CD14-positive monocyte (primary cell): Measurements from ENCODE around the gene RYR2. TPM values are rescaled to one million over a fixed set of nuclear protein-coding genes. Genes with fewer than 3 reads are reported as not detected.
A peak's percentile ranks its signal among the peaks of the same experiment; 100 is the strongest.

Experiments used
- DNase-seq, 3 donors: peaks; one replicate each; pipeline ENCODE4 v3.0.0-alpha.2; 2011 to 2022
- H2AFZ ChIP-seq: 2 replicates; pipeline ENCODE4 v1.6.0; 2012; ENCODE audit warnings: mild to moderate bottlenecking, low read depth, low read length, inconsistent platforms; ENCODE audit not compliant: insufficient read depth, poor library complexity, severe bottlenecking
- H3K27ac ChIP-seq, 2 donors: 1 replicate in 1 of 2; 2 replicates in 1 of 2; pipeline ENCODE4 v1.5.1; 2012 to 2013; ENCODE audit warnings: low read length in 2 of 2, control low read depth in 1 of 2, inconsistent platforms in 1 of 2, low read depth in 1 of 2, mild to moderate bottlenecking in 1 of 2
- H3K27me3 ChIP-seq, 2 donors: one replicate each; pipeline versions ENCODE4 v1.6.0 to v1.6.1; 2011 to 2013; ENCODE audit warnings: low read length in 2 of 2; ENCODE audit not compliant: control insufficient read depth in 2 of 2, insufficient read depth in 2 of 2
- H3K36me3 ChIP-seq, 2 donors: replicated peaks in 1 of 2; 1 replicate in 1 of 2; 2 replicates in 1 of 2; pipeline versions ENCODE4 v1.5.1 to v1.6.1; 2012 to 2013; ENCODE audit warnings: low read length in 2 of 2, control low read depth in 1 of 2, inconsistent platforms in 1 of 2, mild to moderate bottlenecking in 1 of 2; ENCODE audit not compliant: insufficient read depth in 2 of 2, control insufficient read depth in 1 of 2
- H3K4me1 ChIP-seq, 2 donors: 1 replicate in 1 of 2; 2 replicates in 1 of 2; pipeline versions ENCODE4 v1.5.1 to v1.6.1; 2012 to 2013; ENCODE audit warnings: low read length in 2 of 2, control low read depth in 1 of 2, inconsistent platforms in 1 of 2, mild to moderate bottlenecking in 1 of 2, moderate library complexity in 1 of 2; ENCODE audit not compliant: insufficient read depth in 2 of 2, control insufficient read depth in 1 of 2
- H3K4me2 ChIP-seq: replicated peaks from 2 replicates; pipeline ENCODE3; 2012; ENCODE audit warnings: low read length, moderate library complexity, mild to moderate bottlenecking; ENCODE audit not compliant: poor library complexity, severe bottlenecking; ENCODE audit errors: extremely low read depth
- H3K4me3 ChIP-seq, 3 experiments: fragments of 200-600 bp in 1 of 3; sonication (generic) in 1 of 3; replicated peaks in 1 of 3; 1 replicate in 2 of 3; 2 replicates in 1 of 3; pipeline ENCODE4 v1.5.1; 2011 to 2013; ENCODE audit warnings: low read length in 3 of 3, mild to moderate bottlenecking in 3 of 3, control low read depth in 2 of 3, low read depth in 2 of 3, inconsistent platforms in 1 of 3, moderate library complexity in 1 of 3
- H3K79me2 ChIP-seq: 2 replicates; pipeline ENCODE4 v1.6.0; 2012; ENCODE audit warnings: mild to moderate bottlenecking, control low read depth, inconsistent platforms, low read length, moderate library complexity; ENCODE audit not compliant: insufficient read depth
- H3K9ac ChIP-seq: 2 replicates; pipeline ENCODE4 v1.6.0; 2017; ENCODE audit warnings: low read length, mild to moderate bottlenecking; ENCODE audit not compliant: insufficient read depth, poor library complexity, severe bottlenecking
- H3K9me3 ChIP-seq, 2 donors: replicated peaks in 1 of 2; 1 replicate in 1 of 2; 2 replicates in 1 of 2; pipeline versions ENCODE4 v1.5.1 to v1.6.1; 2012 to 2013; ENCODE audit warnings: low read length in 2 of 2, control low read depth in 1 of 2; ENCODE audit not compliant: control insufficient read depth in 1 of 2, insufficient read depth in 1 of 2
- H4K20me1 ChIP-seq: 2 replicates; pipeline ENCODE4 v1.6.0; 2012; ENCODE audit warnings: mild to moderate bottlenecking, low read length, control low read depth, moderate library complexity; ENCODE audit not compliant: insufficient read depth
- H3K27ac Mint-ChIP-seq, 7 donors: one replicate each; pipeline ENCODE4 v1.8.0; 2020; ENCODE audit warnings: mild to moderate bottlenecking in 7 of 7, mixed read lengths in 7 of 7, moderate library complexity in 6 of 7, inconsistent platforms in 2 of 7
- H3K27me3 Mint-ChIP-seq, 3 donors: one replicate each; pipeline ENCODE4 v1.8.0; 2021 to 2022; ENCODE audit warnings: low read depth in 3 of 3, mild to moderate bottlenecking in 3 of 3, mixed read lengths in 3 of 3, moderate library complexity in 3 of 3, inconsistent platforms in 1 of 3
- H3K36me3 Mint-ChIP-seq, 2 donors: one replicate each; pipeline ENCODE4 v1.8.0; 2020; ENCODE audit warnings: mixed read lengths in 2 of 2, inconsistent platforms in 1 of 2, mild to moderate bottlenecking in 1 of 2
- H3K4me1 Mint-ChIP-seq: one replicate; pipeline ENCODE4 v1.8.0; 2020; ENCODE audit warnings: mild to moderate bottlenecking, mixed read lengths
- H3K4me3 Mint-ChIP-seq, 2 donors: one replicate each; pipeline ENCODE4 v1.8.0; 2020; ENCODE audit warnings: mild to moderate bottlenecking in 2 of 2, mixed read lengths in 2 of 2, moderate library complexity in 1 of 2
- H3K9me3 Mint-ChIP-seq, 7 donors: one replicate each; pipeline ENCODE4 v1.8.0; 2020 to 2022; ENCODE audit warnings: mixed read lengths in 7 of 7, mild to moderate bottlenecking in 6 of 7, moderate library complexity in 6 of 7, inconsistent platforms in 2 of 7
- CTCF ChIP-seq: fragments of 200-600 bp; IDR thresholded peaks from one replicate; pipeline ENCODE4 v1.8.0; 2022; ENCODE audit warnings: antibody characterized with exemption, mild to moderate bottlenecking
- WGBS: methylation state at CpG from one replicate; pipeline ENCODE4 v1.1.5; 2013; ENCODE audit warnings: missing lambda C conversion rate; ENCODE audit not compliant: insufficient coverage; 5-methylcytosine and 5-hydroxymethylcytosine counted together
- intact Hi-C, 2 donors: fragments of 100-400 bp; cut with micrococcal nuclease; formaldehyde crosslinking; loops; one replicate each; pipeline versions ENCODE4 v1.15.0 to v1.15.1; 2023
- polyA plus RNA-seq, 3 donors: library from polyadenylated mRNA; depleted of rRNA in 1 of 3; unstranded in 2 of 3; stranded (reverse) in 1 of 3; fragments of 300-500 nt in 2 of 3; fragments of >200 nt in 1 of 3; fragmentation: Illumina TruSeq in 2 of 3; gene quantifications; 1 replicate in 2 of 3; 2 replicates in 1 of 3; pipeline ENCODE4 v1.2.3, GENCODE V29; 2012 to 2021

Gene RYR2
- polyA plus RNA-seq, 3 donors = not detected

DNA sequence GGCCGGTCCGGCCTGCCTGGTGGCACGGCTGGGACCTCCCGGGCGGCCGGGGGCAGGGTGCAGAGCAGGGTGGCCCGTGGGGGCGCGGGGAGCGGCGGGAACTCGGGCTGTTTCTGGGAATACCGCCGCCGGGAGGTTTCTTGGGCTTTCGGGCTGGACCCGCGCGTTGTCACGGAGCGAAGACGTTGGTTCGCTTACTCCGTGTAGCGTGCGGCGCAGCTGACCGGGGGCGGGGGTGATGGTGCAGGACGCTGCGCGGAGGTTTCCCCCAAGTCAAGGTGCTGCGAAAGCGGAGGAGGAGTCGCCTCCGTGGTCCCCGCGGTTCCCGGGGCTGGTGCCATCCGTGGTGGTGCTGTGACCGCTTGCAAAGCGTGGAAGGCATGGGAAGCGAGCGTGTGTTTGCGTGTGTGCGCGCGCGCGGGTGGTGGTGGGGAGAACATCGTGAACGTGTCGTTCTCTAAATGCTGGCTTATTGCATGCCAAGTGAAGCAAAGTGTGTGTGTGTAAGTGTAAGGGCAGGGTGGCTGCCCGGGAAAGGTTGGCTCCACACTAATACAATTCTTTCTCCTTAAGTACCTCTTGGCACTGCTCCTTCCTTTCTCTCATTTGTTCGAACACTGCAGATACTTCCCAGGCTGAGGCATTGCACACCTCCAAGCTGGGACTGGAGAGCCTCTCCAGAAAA lies 1.1 kb downstream of the RYR2 start:
- WGBS = 3% methylated on average over 43 of the region's 55 CpGs

More for the DNA sequence above, 1.1 kb downstream of the RYR2 start:
- no peaks in the 10 kb centered on the region for H3K36me3 Mint-ChIP-seq
- Histone ChIP-seq H4K20me1 (no peaks in the 10 kb centered on the region), H3K36me3 (no peaks in the 10 kb centered on the region), H3K9ac (no peak overlapping the region), H3K9me3 (peaks cover 0 to 8% of the 10 kb centered on the region in 2 donors), H2AFZ (no peak overlapping the region), H3K27me3 (peaks cover 49 to 59% of the 10 kb centered on the region in 2 donors), H3K79me2 (no peaks in the 10 kb centered on the region), H3K4me1 (no peaks in the 10 kb centered on the region), H3K27ac (no peak overlapping the region), H3K4me3 (no peak overlapping the region), H3K4me2 (no peak overlapping the region)
- no peaks in the 10 kb centered on the region for H3K4me1 Mint-ChIP-seq
- peak overlapping the region in 1 of 2 donors; percentile 65 for H3K4me3 Mint-ChIP-seq
- TF ChIP-seq CTCF = no peak
- no peak for DNase-seq
- H3K9me3 Mint-ChIP-seq = peaks cover 0 to 6% (median 3%) of the 10 kb centered on the region in 7 donors
- peaks cover 42 to 56% (median 54%) of the 10 kb centered on the region in 3 donors for H3K27me3 Mint-ChIP-seq
- no peak overlapping the region for H3K27ac Mint-ChIP-seq
- intact Hi-C loops = no loop called here
